ENCODE results near the gene TFE3. TPM values are rescaled to one million over a fixed set of nuclear protein-coding genes. Genes with fewer than 3 reads are reported as not detected.

Gene TFE3
- total and polyA plus RNA-seq, 10 of the 15 experiments (the other 5 are each of a cell fraction or from before 2014, with no cell fraction given), result 3.5 to 20.4 (median 11.6) TPM

DNA sequence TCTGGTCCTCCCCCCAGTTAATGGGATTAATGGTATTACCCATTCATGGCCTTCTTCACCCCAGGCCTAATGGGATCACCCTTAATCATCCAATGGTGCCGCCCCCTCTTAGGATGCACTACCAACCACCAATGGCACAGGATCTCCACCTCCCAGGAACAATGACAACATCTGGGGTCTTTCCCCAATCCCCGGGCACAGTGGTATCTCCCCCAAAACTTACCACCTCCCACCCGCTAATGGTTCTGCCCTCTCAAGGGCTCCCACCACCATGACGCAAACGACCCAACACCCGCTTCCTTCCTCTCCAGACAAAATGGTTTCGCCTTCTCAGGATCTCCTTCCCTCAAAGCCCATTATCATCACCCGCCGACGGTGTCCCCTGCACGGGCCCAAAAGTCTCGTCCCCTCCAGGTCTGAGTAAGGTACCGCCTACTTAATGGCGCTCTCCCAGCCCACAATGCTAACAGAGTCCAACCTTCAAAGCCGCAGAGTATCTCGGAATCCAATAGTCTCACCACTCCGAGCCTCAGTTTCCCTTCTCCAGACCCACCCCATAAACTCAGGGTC is 41.6 kb downstream of the TFE3 start (continued):
- TF ChIP-seq FOXM1 (IDR thresholded peaks at IDR 0.05; ENCODE audit: low read depth, low read length) (no peak), SIN3A (IDR thresholded peaks at IDR 0.05; ENCODE audit: low read depth, low read length) (no peak), MTA2 (IDR thresholded peaks at IDR 0.05; ENCODE audit: low read depth) (no peak), SIX5 (IDR thresholded peaks at IDR 0.05; ENCODE audit: low read depth, low read length, severe bottlenecking) (no peak), USF2 (IDR thresholded peaks at IDR 0.05; ENCODE audit: borderline replicate concordance, low read depth, low read length) (no peak), CHD1 (IDR thresholded peaks at IDR 0.05; ENCODE audit: low read depth, low read length) (peak; percentile 75; the same call in 1 of the 2 replicates), BHLHE40 (IDR thresholded peaks at IDR 0.05; ENCODE audit: borderline replicate concordance in 1 of 2, low read depth in 2 of 2, low read length in 1 of 2) (no peak; a peak in 1 of 4 replicates), SMARCA5 (IDR thresholded peaks at IDR 0.05) (no peak), YBX1 (IDR thresholded peaks at IDR 0.05) (no peak), MXI1 (IDR thresholded peaks at IDR 0.05; ENCODE audit: low read depth, low read length) (no peak), TCF7 (IDR thresholded peaks at IDR 0.05; ENCODE audit: borderline replicate concordance) (no peak), PBX3 (IDR thresholded peaks at IDR 0.05; ENCODE audit: insufficient replicate concordance, low read depth, low read length) (no peak), POU2F2 (IDR thresholded peaks at IDR 0.05; ENCODE audit: borderline replicate concordance, low read depth, low read length) (no peak), BCL11A (IDR thresholded peaks at IDR 0.05; ENCODE audit: low read depth, low read length) (no peak), FOXK2 (IDR thresholded peaks at IDR 0.05) (peak; percentile 88), TCF12 (IDR thresholded peaks at IDR 0.05; ENCODE audit: low read depth, low read length) (no peak), MEF2A (IDR thresholded peaks at IDR 0.05; ENCODE audit: insufficient read depth, low read depth, low read length) (no peak), PAX8 (IDR thresholded peaks at IDR 0.05) (no peak), ZBTB40 (IDR thresholded peaks at IDR 0.05; ENCODE audit: borderline replicate concordance) (no peak), NR2F1 (conservative IDR thresholded peaks at IDR 0.05) (no peak), POLR2A (IDR thresholded peaks at IDR 0.05; ENCODE audit: low read depth, low read length) (no peak)
- TF ChIP-seq, protein P1, sequence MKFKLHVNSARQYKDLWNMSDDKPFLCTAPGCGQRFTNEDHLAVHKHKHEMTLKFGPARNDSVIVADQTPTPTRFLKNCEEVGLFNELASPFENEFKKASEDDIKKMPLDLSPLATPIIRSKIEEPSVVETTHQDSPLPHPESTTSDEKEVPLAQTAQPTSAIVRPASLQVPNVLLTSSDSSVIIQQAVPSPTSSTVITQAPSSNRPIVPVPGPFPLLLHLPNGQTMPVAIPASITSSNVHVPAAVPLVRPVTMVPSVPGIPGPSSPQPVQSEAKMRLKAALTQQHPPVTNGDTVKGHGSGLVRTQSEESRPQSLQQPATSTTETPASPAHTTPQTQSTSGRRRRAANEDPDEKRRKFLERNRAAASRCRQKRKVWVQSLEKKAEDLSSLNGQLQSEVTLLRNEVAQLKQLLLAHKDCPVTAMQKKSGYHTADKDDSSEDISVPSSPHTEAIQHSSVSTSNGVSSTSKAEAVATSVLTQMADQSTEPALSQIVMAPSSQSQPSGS (IDR thresholded peaks at IDR 0.05; ENCODE audit: low read length), result no peak

Measured in GM12878 (cell line).